ENCODE data around the gene KLHL6.

The KLHL6 gene

DNA sequence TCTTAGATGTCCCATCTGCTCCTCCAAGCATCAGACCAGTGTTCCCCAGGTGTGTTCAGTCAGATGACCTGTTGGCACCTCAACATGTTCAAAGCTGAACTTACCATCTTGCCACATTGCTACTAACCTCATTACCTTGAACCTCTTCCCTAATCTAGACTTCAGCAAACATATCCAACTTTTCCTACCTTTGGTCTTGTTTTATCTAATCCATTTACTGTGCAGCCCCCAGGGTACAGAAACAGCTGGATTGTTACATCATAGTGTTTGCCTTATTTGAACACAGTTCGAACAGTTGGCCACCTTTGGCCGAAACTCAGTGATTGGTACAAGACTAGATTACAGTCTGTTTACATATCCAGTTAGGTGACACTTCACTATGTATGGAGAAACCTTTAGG is 91.0 kb downstream of the KLHL6 start:
- DNase-seq (ENCODE audit: low read depth in 1 of 2, low spot score in 1 of 2) = no peak
- Histone ChIP-seq H3K27me3 (ENCODE audit: insufficient read depth, poor library complexity, severe bottlenecking) (no peaks in the 10 kb centered on the region), H3K4me3 (replicated peaks; ENCODE audit: insufficient read depth, low read length) (no peak overlapping the region), H3K27ac (replicated peaks) (no peak overlapping the region)
- TF ChIP-seq SPI1 (IDR thresholded peaks at IDR 0.05; ENCODE audit: borderline replicate concordance, low read depth) = no peak
- TF ChIP-seq, protein P1, sequence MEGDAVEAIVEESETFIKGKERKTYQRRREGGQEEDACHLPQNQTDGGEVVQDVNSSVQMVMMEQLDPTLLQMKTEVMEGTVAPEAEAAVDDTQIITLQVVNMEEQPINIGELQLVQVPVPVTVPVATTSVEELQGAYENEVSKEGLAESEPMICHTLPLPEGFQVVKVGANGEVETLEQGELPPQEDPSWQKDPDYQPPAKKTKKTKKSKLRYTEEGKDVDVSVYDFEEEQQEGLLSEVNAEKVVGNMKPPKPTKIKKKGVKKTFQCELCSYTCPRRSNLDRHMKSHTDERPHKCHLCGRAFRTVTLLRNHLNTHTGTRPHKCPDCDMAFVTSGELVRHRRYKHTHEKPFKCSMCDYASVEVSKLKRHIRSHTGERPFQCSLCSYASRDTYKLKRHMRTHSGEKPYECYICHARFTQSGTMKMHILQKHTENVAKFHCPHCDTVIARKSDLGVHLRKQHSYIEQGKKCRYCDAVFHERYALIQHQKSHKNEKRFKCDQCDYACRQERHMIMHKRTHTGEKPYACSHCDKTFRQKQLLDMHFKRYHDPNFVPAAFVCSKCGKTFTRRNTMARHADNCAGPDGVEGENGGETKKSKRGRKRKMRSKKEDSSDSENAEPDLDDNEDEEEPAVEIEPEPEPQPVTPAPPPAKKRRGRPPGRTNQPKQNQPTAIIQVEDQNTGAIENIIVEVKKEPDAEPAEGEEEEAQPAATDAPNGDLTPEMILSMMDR (IDR thresholded peaks at IDR 0.05; ENCODE audit: insufficient read depth, low read length) = no peak
- TF ChIP-seq POLR2AphosphoS5 (IDR thresholded peaks at IDR 0.05; ENCODE audit: low read depth) = no peak
- no peak for TF ChIP-seq REST (IDR thresholded peaks at IDR 0.05; ENCODE audit: insufficient replicate concordance, low read depth)
- no peak for TF ChIP-seq GABPA (IDR thresholded peaks at IDR 0.05; ENCODE audit: low read depth)

DNA sequence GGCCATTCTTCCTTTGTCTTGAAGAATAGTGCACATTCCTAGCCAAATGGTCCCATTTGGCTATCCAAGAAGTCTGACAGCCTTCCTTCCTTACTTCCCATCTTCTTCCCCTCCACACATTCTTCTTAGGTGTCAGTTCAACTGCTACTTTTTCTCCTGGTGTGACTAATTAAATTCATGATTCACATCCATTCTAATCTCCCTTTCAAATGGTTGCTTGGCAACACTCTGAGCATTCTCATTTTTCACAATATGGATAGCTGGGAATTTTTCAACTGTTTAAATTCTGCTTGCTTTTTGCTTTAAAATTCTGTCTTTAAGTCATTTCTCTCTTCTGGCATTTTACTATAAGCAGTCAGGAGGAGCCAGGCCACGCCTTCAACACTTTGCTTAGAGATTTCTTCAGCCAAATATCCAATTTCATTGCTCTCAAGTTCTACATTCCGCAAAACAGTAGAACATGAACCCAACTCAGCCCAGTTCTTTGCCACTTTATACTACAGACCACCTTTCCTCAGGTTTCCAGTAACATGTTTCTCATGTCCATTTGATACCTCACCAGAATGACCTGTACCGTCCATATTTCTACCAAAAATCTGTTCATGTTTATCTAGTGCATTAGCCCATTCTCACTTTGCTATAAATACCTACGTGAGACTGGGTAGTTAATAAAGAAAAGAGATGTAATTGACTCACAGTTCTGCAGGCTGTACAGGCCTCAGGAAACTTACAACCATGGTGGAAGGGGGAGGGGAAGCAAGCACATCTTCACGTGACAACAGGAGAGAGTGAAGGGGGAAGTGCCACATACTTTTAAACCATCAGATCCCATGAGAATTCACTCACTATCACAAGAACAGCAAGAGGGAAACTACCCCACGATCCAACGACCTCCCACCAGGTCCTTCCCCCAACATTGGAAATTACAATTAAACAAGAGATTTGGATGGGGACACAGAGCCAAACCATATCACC is 95.1 kb downstream of the KLHL6 start:
- peak in 1 of 2 experiments; percentile 18 for DNase-seq (ENCODE audit: low read depth in 1 of 2, low spot score in 1 of 2)
- H3K4me3 ChIP-seq (replicated peaks; ENCODE audit: insufficient read depth, low read length) = no peak overlapping the region
- no peak for TF ChIP-seq POLR2AphosphoS5 (IDR thresholded peaks at IDR 0.05; ENCODE audit: low read depth)
- TF ChIP-seq SPI1 (IDR thresholded peaks at IDR 0.05; ENCODE audit: borderline replicate concordance, low read depth) = 0 out of 2 replicates have a peak, but pooled peaks have one; percentile 3
- H3K27ac ChIP-seq (replicated peaks) = no peak overlapping the region
- H3K27me3 ChIP-seq (ENCODE audit: insufficient read depth, poor library complexity, severe bottlenecking) = no peaks in the 10 kb centered on the region

DNA sequence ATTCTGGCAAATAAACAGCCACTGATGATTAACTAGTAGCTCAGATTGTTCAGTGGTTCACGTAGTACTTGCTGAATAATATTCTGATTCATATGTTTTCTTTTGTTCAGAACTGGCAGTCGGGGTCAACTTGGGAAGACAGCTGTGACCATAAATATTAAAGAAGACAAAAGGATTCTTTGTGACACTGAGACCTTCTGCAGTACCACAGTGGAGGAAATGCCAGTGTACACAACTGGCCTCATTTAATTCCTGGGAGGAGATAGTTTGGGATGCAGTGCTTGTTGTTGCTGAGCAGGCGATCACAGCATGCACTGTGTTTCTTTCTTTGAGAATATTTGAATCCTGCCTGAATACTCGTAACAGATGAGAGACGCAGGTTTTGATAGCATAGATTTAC is 100.4 kb downstream of the KLHL6 start:
- Histone ChIP-seq H3K27ac (replicated peaks) (no peak overlapping the region), H3K4me3 (replicated peaks; ENCODE audit: insufficient read depth, low read length) (no peak overlapping the region), H3K27me3 (ENCODE audit: insufficient read depth, poor library complexity, severe bottlenecking) (no peaks in the 10 kb centered on the region)
- TF ChIP-seq REST (IDR thresholded peaks at IDR 0.05; ENCODE audit: insufficient replicate concordance, low read depth) = no peak
- TF ChIP-seq SPI1 (IDR thresholded peaks at IDR 0.05; ENCODE audit: borderline replicate concordance, low read depth) = no peak
- no peak for DNase-seq (ENCODE audit: low read depth in 1 of 2, low spot score in 1 of 2)

DNA sequence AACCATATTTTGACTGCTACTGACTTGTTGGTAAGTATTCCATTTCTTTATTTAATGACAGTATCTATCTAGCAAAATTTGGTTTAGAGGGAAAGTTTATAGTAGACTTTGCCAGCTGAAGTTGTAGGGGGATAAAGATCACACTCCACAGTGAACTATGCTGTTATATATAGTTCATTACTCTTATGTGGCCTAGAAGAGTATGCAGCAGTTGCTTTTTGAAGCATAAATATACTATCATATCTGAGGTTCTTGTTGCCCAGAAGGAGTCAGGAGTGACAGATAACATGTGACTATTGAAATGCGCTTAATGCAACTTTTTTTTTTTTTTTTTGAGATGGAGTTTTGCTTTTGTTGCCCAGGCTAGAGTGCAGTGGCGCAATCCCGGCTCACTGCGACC is 101.4 kb downstream of the KLHL6 start:
- Histone ChIP-seq H3K27ac (replicated peaks) (no peak overlapping the region), H3K4me3 (replicated peaks; ENCODE audit: insufficient read depth, low read length) (no peak overlapping the region), H3K27me3 (ENCODE audit: insufficient read depth, poor library complexity, severe bottlenecking) (no peaks in the 10 kb centered on the region)
- TF ChIP-seq SPI1 (IDR thresholded peaks at IDR 0.05; ENCODE audit: borderline replicate concordance, low read depth) = no peak
- no peak for TF ChIP-seq REST (IDR thresholded peaks at IDR 0.05; ENCODE audit: insufficient replicate concordance, low read depth)
- TF ChIP-seq GABPA (IDR thresholded peaks at IDR 0.05; ENCODE audit: low read depth) = no peak
- TF ChIP-seq POLR2AphosphoS5 (IDR thresholded peaks at IDR 0.05; ENCODE audit: low read depth) = no peak
- TF ChIP-seq, protein P1 (IDR thresholded peaks at IDR 0.05; ENCODE audit: insufficient read depth, low read length) = no peak
- no peak for DNase-seq (ENCODE audit: low read depth in 1 of 2, low spot score in 1 of 2)
